GM19395 (cell line): Measurements from ENCODE around the gene PCDHA12.
"Not testable (repeated sequence)": the region's sequence is repeated elsewhere in the genome, so short reads cannot be mapped to it uniquely, and the experiment has no call there.

Source experiments
- ATAC-seq: cut with Tn5 transposase; IDR thresholded peaks from one replicate; pipeline ENCODE4 v1.9.1; 2021; ENCODE audit warnings: mild to moderate bottlenecking, moderate library complexity; ENCODE audit not compliant: unreplicated experiment

Gene PCDHA12

DNA sequence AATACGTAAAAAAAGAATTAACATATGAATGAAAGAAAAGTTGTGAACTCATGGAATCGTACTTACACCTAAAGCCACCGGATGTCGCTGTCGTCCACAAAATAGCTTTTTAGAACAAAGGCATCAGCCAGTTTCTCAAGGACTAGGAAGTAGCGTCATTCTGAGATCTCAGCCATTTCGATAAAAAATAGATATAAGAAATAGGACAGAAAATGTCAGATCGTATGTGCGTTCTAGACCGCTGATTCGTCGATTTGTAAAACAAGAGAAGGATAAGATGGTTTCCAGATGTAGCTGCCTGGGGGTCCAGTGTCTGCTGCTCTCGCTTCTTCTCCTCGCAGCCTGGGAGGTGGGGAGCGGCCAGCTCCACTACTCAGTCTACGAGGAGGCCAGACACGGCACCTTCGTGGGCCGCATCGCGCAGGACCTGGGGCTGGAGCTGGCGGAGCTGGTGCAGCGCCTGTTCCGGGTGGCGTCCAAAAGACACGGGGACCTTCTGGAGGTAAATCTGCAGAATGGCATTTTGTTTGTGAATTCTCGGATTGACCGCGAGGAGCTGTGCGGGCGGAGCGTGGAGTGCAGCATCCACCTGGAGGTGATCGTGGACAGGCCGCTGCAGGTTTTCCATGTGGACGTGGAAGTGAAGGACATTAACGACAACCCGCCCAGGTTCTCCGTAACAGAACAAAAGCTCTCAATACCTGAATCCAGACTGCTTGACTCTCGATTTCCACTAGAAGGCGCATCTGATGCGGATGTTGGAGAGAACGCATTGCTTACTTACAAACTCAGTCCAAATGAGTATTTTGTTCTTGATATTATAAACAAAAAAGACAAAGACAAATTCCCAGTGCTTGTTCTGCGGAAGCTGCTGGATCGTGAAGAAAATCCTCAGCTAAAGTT lies 19.1 kb upstream of the PCDHA12 start, which contains the start of gene PCDHA10:
Gene PCDHA10, plus strand, starts transcription at position 126 of the 903 bp plus-strand sequence. Its CDS starts 152 bp downstream, at position 278.
- no peak for ATAC-seq

DNA sequence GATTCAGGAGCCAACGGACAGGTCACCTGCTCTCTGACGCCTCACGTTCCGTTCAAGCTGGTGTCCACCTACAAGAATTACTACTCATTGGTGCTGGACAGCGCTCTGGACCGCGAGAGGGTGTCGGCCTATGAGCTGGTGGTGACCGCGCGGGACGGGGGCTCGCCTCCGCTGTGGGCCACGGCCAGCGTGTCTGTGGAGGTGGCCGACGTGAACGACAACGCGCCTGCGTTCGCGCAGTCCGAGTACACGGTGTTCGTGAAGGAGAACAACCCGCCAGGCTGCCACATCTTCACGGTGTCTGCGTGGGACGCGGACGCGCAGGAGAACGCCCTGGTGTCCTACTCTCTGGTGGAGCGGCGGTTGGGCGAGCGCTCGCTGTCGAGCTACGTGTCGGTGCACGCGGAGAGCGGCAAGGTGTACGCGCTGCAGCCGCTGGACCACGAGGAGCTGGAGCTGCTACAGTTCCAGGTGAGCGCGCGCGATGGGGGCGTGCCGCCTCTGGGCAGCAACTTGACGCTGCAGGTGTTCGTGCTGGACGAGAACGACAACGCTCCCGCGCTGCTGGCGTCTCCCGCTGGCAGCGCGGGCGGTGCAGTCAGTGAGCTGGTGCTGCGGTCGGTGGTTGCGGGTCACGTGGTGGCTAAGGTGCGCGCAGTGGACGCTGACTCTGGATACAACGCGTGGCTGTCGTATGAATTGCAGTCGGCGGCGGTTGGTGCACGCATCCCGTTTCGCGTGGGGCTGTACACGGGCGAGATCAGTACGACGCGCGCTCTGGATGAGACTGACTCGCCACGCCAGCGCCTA lies 17.7 kb upstream of the PCDHA12 start:
- ATAC-seq, result no peak

DNA sequence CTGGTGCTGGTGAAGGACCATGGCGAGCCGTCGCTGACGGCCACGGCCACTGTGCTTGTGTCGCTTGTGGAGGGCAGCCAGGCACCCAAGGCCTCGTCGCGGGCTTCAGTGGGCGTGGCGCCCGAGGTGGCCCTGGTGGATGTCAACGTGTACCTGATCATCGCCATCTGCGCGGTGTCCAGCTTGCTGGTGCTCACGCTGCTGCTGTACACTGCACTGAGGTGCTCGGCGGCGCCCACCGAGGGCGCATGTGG lies 17.2 kb upstream of the PCDHA12 start:
- no peak for ATAC-seq

DNA sequence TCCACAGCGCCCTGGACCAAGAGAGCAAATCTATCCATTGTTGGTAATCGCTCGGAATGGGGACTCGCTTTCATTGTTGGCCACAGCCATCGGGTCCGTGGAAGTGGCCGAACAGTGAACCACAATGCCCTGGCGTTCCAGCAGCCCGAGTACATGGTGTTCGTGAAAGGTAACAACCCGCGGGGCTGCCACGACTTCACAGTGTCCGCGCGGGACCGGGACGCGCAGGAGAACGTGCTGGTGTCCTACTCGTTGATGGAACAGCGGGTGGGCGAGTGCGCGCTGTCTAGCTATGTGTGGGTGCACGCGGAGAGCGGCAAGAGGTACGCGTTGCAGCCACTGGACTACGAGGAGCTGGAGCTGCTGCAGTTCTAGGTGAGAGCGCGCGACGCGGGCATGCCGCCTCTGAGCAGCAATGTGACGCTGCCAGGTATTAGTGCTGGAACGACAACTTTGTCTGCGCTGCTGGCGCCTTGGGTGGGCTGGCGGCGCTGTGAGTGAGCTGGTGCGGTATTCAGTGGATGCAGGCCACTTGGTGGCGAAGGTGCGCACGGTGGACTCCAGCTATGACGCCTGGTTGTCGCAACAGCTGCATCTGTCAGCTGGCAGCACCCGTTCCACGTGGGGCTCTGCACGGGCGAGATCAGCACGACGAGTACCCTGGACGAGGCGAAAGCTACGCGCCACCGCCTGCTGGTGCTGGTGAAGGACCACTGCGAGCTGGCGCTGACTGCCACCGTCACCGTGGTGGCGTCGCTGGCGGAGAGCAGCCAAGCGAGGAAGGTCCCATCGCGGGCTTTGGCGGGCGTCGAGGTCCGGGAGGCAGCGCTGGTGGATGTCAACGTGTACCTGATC lies 12.4 kb upstream of the PCDHA12 start:
- no peak for ATAC-seq

DNA sequence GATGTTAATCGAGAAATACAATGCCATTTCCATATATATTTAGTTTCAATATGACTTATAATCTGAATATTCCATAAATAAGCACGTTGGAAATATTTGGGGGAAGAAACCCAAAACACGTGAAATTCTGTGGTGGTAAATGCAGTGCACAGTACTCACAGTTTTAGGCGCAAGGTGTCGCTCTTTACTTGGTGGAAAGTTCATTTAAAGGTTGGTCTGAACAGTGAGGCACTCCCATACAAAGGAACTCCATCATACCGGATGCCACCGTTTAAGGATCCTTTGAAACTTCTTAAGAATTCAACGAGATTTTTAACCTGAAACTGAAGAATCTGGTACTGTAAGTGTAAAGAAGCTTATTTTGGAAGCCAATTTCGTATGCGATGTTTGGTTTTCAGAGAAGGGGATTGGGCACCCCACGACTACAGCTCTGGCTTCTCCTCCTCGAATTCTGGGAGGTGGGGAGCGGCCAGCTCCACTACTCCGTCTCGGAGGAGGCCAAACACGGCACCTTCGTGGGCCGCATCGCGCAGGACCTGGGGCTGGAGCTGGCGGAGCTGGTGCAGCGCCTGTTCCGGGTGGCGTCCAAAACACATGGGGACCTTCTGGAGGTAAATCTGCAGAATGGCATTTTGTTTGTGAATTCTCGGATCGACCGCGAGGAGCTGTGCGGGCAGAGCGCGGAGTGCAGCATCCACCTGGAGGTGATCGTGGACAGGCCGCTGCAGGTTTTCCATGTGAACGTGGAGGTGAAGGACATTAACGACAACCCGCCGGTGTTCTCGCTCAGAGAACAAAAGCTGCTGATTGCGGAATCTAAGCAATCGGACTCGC lies 6.2 kb upstream of the PCDHA12 start, which contains the start of gene PCDHA11:
Gene PCDHA11, plus strand, starts transcription at position 237 of the 834 bp plus-strand sequence. Its CDS starts 147 bp downstream, at position 384.
- no peak for ATAC-seq

DNA sequence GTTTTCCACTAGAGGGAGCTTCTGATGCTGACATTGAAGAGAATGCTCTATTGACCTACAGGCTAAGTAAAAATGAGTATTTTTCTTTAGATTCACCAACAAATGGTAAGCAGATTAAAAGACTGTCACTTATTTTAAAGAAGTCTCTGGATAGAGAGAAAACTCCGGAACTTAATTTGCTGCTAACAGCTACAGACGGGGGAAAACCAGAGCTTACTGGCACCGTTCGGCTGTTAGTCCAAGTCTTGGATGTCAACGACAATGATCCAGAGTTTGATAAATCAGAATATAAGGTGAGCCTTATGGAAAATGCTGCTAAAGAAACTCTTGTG lies 5.6 kb upstream of the PCDHA12 start:
- no peak for ATAC-seq

DNA sequence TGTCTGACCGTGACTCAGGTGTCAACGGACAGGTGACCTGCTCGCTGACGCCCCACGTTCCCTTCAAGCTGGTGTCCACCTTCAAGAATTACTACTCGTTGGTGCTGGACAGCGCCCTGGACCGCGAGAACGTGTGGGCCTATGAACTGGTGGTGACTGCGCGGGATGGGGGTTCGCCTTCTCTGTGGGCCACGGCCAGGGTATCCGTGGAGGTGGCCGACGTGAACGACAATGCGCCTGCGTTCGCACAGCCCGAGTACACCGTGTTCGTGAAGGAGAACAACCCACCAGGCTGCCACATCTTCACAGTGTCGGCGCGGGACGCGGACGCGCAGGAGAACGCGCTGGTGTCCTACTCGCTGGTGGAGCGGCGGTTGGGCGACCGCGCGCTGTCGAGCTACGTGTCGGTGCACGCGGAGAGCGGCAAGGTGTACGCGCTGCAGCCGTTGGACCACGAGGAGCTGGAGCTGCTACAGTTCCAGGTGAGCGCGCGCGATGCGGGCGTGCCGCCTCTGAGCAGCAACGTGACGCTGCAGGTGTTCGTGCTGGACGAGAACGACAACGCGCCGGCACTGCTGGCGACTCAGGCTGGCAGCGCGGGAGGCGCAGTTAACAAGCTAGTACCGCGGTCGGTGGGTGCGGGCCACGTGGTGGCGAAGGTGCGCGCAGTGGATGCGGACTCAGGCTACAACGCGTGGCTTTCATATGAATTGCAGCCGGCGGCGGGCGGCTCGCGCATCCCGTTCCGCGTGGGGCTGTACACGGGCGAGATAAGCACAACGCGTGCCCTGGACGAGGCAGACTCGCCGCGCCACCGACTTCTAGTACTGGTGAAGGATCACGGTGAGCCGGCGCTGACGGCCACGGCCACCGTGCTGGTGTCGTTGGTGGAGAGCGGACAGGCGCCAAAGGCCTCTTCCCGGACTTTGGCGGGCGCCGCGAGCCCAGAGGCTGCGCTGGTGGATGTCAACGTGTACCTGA lies 4.6 kb upstream of the PCDHA12 start:
- no peak for ATAC-seq

DNA sequence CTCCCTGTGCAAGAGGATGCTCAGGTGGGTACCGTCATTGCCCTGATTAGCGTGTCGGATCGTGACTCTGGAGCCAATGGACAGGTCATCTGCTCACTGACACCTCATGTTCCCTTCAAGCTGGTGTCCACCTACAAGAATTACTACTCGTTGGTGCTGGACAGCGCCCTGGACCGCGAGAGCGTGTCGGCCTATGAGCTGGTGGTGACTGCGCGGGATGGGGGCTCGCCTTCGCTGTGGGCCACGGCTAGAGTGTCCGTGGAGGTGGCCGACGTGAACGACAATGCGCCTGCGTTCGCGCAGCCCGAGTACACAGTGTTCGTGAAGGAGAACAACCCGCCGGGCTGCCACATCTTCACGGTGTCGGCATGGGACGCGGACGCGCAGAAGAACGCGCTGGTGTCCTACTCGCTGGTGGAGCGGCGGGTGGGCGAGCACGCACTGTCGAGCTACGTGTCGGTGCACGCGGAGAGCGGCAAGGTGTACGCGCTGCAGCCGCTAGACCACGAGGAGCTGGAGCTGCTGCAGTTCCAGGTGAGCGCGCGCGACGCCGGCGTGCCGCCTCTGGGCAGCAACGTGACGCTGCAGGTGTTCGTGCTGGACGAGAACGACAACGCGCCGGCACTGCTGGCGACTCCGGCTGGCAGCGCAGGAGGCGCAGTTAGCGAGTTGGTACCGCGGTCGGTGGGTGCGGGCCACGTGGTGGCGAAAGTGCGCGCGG lies 1.6 kb downstream of the PCDHA12 start:
- ATAC-seq, result not testable (repeated sequence)

DNA sequence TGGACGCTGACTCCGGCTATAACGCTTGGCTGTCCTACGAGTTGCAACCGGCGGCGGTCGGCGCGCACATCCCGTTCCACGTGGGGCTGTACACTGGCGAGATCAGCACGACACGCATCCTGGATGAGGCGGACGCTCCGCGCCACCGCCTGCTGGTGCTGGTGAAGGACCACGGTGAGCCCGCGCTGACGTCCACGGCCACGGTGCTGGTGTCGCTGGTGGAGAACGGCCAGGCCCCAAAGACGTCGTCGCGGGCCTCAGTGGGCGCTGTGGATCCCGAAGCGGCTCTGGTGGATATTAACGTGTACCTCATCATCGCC lies 2.1 kb downstream of the PCDHA12 start:
- no peak for ATAC-seq

DNA sequence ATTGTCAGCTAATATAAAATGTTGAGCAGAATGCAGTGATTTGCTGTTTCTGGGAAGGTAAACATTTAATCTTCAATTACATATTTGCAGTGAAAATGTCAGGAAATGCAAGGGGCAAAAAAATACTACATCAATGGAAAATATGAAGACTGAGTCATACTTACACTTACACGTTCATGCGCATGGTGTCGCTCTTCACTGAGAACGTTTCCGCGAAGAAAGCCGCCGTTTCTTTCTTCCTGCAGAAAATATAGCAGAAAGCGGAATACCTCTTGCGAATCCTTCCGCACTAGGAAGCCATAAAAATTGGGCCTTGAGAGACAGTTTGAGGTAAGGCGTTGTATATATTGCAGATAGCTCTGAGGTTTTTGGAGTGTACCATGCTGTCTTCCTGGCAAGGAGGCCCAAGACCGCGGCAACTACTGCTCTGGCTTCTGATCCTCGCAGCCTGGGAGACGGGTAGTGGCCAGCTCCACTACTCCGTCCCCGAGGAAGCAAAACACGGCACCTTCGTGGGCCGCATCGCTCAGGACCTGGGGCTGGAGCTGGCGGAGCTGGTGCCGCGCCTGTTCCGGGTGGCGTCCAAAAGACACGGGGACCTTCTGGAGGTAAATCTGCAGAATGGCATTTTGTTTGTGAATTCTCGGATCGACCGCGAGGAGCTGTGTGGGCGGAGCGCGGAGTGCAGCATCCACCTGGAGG lies 6.9 kb downstream of the PCDHA12 start, which contains the start of gene PCDHA13:
Gene PCDHA13, plus strand, starts transcription at position 236 of the 702 bp plus-strand sequence. Its CDS starts 145 bp downstream, at position 381.
- no peak for ATAC-seq

DNA sequence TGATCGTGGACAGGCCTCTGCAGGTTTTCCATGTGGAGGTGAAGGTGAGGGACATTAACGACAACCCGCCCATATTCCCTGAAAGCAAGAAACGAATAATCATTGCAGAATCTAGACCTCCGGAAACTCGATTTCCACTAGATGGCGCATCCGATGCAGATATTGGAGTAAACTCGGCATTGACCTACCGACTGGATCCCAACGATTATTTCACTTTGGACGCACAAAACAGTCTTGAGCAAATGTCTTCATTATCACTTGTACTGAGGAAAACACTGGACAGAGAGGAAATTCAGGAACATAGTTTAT lies 7.4 kb downstream of the PCDHA12 start:
- ATAC-seq, result no peak

DNA sequence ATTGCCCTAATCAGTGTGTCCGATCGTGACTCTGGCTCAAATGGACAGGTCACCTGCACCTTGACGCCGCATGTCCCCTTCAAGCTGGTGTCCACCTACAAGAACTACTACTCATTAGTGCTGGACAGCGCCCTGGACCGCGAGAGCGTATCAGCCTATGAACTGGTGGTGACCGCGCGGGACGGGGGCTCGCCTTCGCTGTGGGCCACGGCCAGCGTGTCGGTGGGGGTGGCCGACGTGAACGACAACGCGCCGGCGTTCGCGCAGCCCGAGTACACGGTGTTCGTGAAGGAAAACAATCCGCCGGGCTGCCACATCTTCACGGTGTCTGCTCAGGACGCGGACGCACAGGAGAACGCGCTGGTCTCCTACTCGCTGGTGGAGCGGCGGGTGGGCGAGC lies 8.3 kb downstream of the PCDHA12 start:
- ATAC-seq, result no peak

DNA sequence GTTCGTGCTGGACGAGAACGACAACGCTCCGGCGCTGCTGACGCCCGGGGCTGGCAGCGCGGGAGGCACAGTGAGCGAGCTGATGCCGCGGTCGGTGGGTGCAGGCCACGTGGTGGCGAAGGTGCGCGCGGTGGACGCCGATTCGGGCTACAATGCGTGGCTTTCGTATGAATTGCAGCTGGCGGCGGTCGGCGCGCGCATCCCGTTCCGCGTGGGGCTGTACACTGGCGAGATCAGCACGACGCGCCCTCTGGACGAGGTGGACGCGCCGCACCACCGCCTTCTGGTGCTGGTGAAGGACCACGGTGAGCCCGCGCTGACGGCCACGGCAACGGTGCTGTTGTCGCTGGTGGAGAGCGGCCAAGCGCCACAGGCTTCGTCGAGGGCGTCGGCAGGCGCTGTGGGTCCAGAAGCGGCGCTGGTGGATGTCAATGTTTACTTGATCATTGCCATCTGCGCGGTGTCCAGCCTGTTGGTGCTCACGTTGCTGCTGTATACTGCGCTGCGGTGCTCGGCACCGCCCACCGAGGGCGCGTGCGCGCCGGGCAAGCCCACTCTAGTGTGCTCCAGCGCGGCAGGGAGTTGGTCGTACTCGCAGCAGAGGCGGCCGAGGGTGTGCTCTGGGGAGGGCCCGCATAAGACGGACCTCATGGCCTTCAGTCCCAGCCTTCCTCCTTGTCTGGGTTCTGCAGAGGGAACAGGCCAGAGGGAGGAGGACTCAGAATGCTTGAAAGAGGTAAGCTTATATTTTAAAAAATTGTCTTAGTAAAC lies 9.0 kb downstream of the PCDHA12 start:
- ATAC-seq, result no peak

DNA sequence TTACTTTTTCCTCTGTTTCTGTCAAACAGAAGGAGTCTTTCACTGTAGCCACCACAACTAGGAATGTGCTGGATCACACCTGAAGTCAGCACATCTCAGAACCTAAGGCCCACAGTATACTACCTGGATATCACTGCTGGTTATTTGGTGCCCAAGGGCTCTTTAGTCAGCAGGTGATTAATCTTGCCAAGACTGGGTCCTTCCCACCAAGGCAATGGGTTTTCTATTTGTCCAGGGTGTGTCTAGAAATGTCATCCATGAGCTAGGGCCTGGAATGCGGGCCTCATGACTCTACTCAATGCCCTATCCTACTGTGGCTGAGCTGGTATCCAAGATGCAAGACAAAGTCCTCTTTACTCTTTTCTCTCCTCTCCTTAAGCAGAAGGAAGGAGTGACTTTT lies 41.2 kb downstream of the PCDHA12 start:
- ATAC-seq, result no peak

DNA sequence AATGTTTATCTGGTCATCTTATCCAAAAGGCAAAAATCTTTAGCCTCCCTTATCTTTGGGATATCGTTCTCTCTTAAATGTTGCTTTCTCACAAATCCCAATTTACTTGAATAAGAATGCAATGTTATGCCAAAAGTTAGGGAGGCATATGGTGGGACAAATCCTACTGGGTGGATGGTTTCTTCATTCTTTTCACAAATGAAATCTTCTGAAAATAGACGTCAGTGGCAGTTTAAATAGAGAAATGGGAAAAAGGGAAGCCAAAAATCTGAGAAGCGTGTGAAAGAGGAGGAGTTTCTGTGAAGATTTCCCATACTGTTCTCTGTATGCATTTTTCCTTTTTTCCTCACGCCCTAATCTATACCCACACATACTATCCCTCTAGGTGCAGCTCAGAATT lies 48.5 kb downstream of the PCDHA12 start:
- no peak for ATAC-seq

DNA sequence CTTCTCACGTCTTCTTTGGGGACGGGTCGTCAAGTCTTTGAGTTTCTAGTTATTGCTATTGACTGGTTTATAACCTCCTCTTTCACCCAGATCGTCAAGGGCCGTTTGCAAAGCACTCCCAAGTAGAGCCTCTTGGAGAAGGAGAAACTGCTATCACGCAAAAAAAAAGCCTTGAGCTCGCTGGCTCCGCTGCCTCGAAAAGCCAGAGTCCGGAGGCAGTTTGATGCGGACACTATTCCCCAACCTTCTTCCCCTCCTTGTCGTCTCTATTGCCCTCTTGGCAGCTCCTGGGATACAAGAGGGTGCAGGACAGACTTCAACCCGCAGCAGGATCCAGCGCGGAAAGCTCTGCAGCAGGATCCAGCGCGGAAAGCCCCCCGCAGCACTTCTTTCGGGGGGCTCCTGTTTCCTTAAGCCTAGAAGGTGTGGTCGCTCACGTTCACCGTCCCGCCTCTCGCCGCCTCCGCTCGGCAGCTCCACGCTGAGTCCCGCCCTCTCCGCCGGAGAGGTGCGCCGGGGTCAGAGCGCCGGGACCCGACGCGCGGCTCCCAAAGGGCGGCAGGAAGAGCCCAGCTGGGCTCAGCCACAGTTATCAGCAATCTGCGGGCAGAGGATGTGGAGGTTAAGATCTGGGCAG lies 50.8 kb downstream of the PCDHA12 start, which contains the start of gene PCDHAC1:
Gene PCDHAC1, plus strand, starts transcription at position 494 of the 637 bp plus-strand sequence. CDS start 594 bp downstream, outside the sequence.
- ATAC-seq, result no peak
